Caki2 (cell line): Measurements from ENCODE around the gene SNAPC1. TPM values are rescaled to one million over a fixed set of nuclear protein-coding genes. Genes with fewer than 3 reads are reported as not detected.

Experiments
- total RNA-seq: library from RNA; depleted of rRNA; stranded (reverse); fragments of >200 nt; shearing (Covaris generic); gene quantifications from 2 replicates; pipeline ENCODE4 v1.2.3, GENCODE V29; 2014; ENCODE audit warnings: low replicate concordance; rRNA removed

The SNAPC1 gene
- total RNA-seq, 1 experiment from 2014 or later: 10.3 TPM

Other genes with a start within 250 kb of the SNAPC1 start
- 57.5 and 76.9 TPM in 2 replicates for gene HIF1A, start 66.9 kb upstream of the SNAPC1 start, total RNA-seq
- gene SYT16, start 50.3 kb downstream of the SNAPC1 start, total RNA-seq: under 0.01 TPM in 1 of 2 replicates, not detected in the other